Effector memory CD4-positive, alpha-beta T cell (primary cell): ENCODE data around the gene GADL1.

ENCODE experiments used
- DNase-seq, 3 donors: peaks; one replicate each; pipeline ENCODE4 v3.0.0-alpha.2; 2020
- H3K27ac ChIP-seq: 2 replicates; pipeline ENCODE4 v1.7.0; 2013; ENCODE audit warnings: mild to moderate bottlenecking, low read length, moderate library complexity; ENCODE audit not compliant: insufficient read depth, poor library complexity, severe bottlenecking
- H3K27me3 ChIP-seq: replicated peaks from 2 replicates; pipeline ENCODE4 v1.7.0; 2013; ENCODE audit warnings: mild to moderate bottlenecking, low read length; ENCODE audit not compliant: insufficient read depth, control insufficient read depth, poor library complexity, severe bottlenecking
- H3K36me3 ChIP-seq: 2 replicates; pipeline ENCODE4 v1.7.0; 2013; ENCODE audit warnings: mild to moderate bottlenecking, low read length, moderate library complexity; ENCODE audit not compliant: control insufficient read depth, insufficient read depth
- H3K4me1 ChIP-seq: 2 replicates; pipeline ENCODE4 v1.7.0; 2013; ENCODE audit warnings: low read length, mild to moderate bottlenecking; ENCODE audit not compliant: control insufficient read depth, insufficient read depth, poor library complexity, severe bottlenecking
- H3K4me3 ChIP-seq: 2 replicates; pipeline ENCODE4 v1.7.0; 2013; ENCODE audit warnings: low read length, low read depth, mild to moderate bottlenecking; ENCODE audit not compliant: insufficient read depth, poor library complexity, severe bottlenecking
- H3K9me3 ChIP-seq: 2 replicates; pipeline ENCODE4 v1.7.0; 2013; ENCODE audit warnings: mild to moderate bottlenecking, low read length, moderate library complexity; ENCODE audit not compliant: control insufficient read depth

GADL1 gene

DNA sequence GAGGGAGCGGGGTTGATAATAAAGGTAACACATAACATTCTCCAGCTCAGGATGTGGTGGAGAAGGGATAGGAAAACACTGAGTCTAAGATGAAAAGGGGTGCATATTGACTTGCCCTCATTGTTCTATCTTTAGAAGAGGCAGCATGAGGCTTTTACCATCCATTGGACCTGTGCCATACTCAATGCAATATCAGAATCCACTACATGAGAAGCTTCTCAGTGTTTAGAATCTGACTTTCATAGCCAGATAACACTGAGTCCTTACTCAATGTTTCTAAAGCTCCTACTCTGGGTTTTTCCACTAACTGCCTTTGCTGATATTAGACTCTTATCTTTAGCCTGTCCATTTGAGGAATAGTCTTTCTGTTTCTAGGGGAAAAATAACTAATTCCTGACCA, 24.3 kb upstream of the GADL1 start:
- no peaks in the 10 kb centered on the region for H3K9me3 ChIP-seq
- H3K4me1 ChIP-seq = no peaks in the 10 kb centered on the region
- no peak for DNase-seq
- no peaks in the 10 kb centered on the region for H3K27me3 ChIP-seq
- no peak overlapping the region for H3K27ac ChIP-seq
- H3K4me3 ChIP-seq = no peak overlapping the region
- no peaks in the 10 kb centered on the region for H3K36me3 ChIP-seq

DNA sequence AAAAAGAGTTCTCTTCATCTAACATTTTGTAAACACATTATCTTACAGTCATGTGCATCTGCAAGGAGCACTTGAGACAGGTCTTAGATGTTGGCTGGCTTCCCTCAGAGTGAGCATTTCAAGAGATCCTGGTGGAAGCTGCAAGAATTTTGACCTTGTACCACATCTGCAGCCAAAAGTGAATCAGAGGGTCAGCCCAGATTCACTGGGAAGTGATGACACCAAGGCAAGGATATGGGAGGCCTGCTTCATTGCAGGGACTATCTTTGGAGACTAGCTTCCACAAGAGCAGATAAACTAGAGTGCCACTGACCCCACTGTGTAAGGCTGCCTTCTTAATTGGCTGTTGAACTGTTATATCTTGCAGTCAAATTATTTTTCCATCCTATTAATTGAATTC, 21.3 kb upstream of the GADL1 start:
- Histone ChIP-seq H3K27ac (no peak overlapping the region), H3K27me3 (no peaks in the 10 kb centered on the region), H3K9me3 (no peaks in the 10 kb centered on the region), H3K4me1 (no peaks in the 10 kb centered on the region), H3K36me3 (no peaks in the 10 kb centered on the region), H3K4me3 (no peak overlapping the region)
- no peak for DNase-seq

DNA sequence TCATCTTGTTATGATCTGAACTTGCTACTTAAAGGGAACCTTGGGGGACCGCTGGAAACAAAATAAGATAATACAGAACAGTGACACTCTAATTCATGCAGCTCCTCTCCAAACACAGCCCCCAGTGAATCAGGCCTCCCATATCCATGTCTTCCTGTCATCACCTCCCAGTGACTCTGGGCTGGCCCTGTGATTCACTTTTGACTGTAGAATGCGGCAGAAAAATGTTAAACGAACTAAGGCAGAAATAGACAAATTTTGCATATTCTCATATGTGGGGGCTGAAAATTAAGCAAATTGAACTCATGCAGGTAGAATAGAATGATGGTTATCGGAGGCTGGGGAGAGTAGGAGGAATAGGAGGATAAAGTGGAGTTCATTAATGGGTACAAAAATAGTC, 20.2 kb upstream of the GADL1 start:
- Histone ChIP-seq H3K36me3 (no peaks in the 10 kb centered on the region), H3K4me1 (no peaks in the 10 kb centered on the region), H3K9me3 (no peaks in the 10 kb centered on the region), H3K27ac (no peak overlapping the region), H3K27me3 (no peaks in the 10 kb centered on the region), H3K4me3 (no peak overlapping the region)
- no peak for DNase-seq

DNA sequence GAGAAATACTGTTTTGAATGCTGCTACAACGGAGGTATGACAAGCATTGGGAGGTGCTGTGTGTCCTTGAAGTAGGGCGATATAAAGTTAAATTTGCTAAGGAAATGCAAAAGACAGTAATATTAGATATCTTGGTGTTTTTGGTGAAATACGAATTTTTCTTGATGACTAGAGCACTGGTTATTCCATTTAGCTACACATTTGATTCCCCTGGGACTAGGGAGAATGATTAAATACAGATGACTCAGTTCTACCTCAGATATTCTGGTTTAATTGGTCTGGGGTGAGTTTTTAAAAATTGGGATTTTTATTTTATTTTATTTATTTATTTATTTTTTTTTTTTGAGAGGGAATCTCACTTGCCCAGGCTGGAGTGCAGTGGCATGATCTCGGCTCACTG, 18.7 kb upstream of the GADL1 start:
- Histone ChIP-seq H3K4me3 (no peak overlapping the region), H3K27ac (no peak overlapping the region), H3K27me3 (no peaks in the 10 kb centered on the region)

DNA sequence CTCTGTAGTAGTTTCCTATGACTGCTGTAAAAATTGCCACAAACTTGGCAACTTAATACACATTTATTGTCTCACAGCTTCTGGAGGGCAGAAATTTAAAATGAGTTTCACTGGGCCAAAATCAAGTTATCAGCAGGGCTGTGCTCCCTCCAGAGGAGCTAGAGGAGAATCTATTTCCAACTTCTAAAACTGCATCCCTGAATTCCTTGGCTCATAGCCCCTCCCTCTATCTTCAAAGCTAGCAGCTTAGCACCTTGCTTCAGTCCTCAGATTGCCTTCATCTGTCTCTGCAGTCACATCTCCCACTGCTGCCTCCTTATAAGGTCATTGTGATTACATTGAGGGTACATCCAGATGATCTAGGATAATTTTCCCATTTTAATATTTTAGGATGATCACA, 17.8 kb upstream of the GADL1 start:
- no peak for DNase-seq
- H3K36me3 ChIP-seq = no peaks in the 10 kb centered on the region
- H3K9me3 ChIP-seq = no peaks in the 10 kb centered on the region
- no peaks in the 10 kb centered on the region for H3K27me3 ChIP-seq
- no peak overlapping the region for H3K4me3 ChIP-seq
- no peaks in the 10 kb centered on the region for H3K4me1 ChIP-seq
- H3K27ac ChIP-seq = no peak overlapping the region

More for the DNA sequence above, 18.7 kb upstream of the GADL1 start:
- no peak for DNase-seq
- Histone ChIP-seq H3K9me3 (no peaks in the 10 kb centered on the region), H3K36me3 (no peaks in the 10 kb centered on the region), H3K4me1 (no peaks in the 10 kb centered on the region)

DNA sequence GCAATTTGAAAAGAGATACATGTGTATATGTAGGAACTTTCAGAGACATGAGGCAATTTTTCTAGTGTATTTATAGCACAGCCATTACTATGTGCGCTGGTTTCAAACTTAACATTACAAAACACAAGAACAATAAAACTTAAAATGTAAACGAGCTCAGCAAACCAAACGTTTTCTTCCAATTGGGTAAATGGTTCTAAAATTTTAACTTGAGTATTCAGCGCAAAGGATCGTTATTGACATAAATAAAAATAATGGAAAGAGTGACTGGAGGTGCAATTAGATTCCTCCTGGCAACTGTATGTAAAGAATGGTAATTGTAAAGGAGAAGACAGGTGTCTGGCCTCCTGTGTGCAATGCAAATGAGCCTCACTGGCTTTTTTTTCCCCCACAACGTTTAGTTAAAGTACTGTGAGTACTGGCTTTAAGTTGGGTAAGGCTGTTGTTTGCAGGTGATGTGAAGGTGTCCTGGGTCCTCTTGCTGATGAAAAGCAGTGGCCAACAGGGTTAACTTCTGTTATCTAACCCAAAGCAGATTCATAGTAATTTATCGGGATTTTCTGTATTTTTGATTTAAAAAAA, 14.1 kb upstream of the GADL1 start:
- no peak for DNase-seq
- Histone ChIP-seq H3K4me1 (no peaks in the 10 kb centered on the region), H3K9me3 (no peaks in the 10 kb centered on the region), H3K27me3 (no peaks in the 10 kb centered on the region), H3K36me3 (no peaks in the 10 kb centered on the region), H3K27ac (no peak overlapping the region), H3K4me3 (no peak overlapping the region)

DNA sequence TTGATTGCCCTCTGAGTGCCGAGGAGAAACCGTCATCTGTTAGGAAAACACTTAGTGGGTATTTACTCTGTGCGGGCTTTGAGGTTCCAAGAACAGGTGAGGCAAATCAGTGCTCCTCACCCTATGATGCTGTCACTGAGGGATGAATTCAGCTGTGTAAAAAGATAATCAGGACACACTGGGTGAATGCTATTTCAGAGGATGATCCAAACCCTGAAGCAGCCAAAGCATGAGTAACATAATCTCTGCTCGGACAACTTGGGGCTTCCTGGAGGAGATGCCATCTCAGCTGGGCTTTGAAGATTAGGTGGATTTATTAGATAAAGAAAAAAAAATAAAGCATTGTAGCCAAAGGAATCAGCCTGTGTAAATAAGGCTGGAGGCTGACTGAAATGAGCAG, 10.5 kb upstream of the GADL1 start:
- H3K4me1 ChIP-seq = no peaks in the 10 kb centered on the region
- H3K9me3 ChIP-seq = no peaks in the 10 kb centered on the region
- H3K27ac ChIP-seq = no peak overlapping the region
- H3K27me3 ChIP-seq = no peaks in the 10 kb centered on the region
- no peak overlapping the region for H3K4me3 ChIP-seq
- H3K36me3 ChIP-seq = no peaks in the 10 kb centered on the region
- no peak for DNase-seq

DNA sequence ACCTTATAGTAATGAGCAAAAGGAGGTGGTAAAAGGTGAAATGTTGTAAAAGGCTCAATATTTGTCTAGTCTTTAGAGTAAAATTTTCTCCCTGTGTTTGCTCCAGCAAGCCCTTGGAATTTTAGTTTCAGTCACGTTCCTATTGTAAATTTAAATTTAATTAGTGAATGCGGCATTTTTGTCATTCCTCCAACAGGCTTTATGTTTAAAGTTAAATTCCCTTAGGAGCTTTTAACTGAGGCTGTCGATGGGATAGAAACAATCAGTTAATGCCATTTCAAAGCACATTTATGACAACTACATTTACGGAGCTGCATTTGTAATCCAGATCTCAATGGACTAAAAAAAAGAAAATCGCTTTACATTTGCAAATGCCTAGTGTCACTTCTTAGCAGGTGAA, 868 bp upstream of the GADL1 start:
- H3K36me3 ChIP-seq = no peaks in the 10 kb centered on the region
- H3K4me1 ChIP-seq = no peaks in the 10 kb centered on the region
- no peak overlapping the region for H3K4me3 ChIP-seq
- no peak overlapping the region for H3K27ac ChIP-seq
- H3K27me3 ChIP-seq = peaks cover 16% of the 10 kb centered on the region
- no peaks in the 10 kb centered on the region for H3K9me3 ChIP-seq
- no peak for DNase-seq

DNA sequence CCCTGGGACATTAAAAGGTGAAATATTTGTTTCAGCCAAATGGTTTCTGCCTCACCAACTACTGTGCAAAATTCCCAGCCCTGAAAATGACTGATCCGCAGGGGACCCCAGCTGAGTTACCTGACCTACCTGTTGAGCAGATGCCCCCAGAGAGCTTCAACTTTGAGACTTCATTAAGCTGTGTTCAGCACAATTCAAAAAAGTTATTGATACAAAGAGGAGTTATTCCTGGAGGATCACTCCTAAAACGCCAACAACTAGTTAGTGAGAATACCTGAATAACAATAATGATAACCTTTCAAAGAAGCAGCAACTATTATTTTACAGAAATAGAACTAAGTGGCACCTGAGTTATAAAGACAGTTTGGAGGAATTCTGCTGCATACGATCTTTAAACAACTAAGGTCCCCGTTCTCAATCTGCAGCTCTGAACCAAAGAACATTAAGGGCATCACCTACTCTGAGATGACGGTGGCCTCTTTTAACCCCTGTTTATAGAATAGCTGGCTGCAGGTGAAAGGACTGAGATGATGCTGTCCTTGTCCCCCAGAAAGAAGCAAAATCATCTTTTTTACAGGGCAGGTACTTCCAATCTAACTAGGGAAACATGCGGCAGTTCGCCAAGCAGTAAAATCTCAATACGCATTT, 659 bp downstream of the GADL1 start:
- no peaks in the 10 kb centered on the region for H3K4me1 ChIP-seq
- H3K27me3 ChIP-seq = peaks cover 16% of the 10 kb centered on the region
- no peaks in the 10 kb centered on the region for H3K9me3 ChIP-seq
- H3K27ac ChIP-seq = no peak overlapping the region
- DNase-seq = no peak
- H3K36me3 ChIP-seq = no peaks in the 10 kb centered on the region
- no peak overlapping the region for H3K4me3 ChIP-seq

DNA sequence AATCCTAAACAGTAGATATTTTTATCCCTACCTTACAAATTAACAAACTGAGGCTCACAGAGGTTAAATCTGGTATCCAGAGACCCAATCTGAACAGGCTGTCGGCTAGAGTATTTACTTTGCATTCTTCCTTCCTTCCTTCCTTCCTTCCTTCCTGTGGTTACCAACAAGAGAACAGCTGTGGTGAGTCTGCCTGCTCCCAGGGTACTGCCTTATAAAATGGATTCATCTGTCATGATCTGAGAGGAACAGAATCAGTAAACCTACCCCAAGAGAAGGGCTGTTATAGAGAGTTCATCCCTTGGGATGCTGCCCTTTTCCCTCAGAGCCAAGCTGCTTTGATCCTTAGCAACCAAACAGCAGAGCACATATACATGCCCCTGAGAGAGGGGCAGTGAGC, 3.6 kb downstream of the GADL1 start:
- H3K4me3 ChIP-seq = no peak overlapping the region
- H3K27ac ChIP-seq = no peak overlapping the region
- H3K27me3 ChIP-seq = peaks cover 16% of the 10 kb centered on the region
- no peaks in the 10 kb centered on the region for H3K36me3 ChIP-seq
- H3K4me1 ChIP-seq = no peaks in the 10 kb centered on the region
- no peak for DNase-seq
- H3K9me3 ChIP-seq = no peaks in the 10 kb centered on the region
